ENCODE results near the gene TRIM64. TPM values are rescaled to one million over a fixed set of nuclear protein-coding genes. Genes with fewer than 3 reads are reported as not detected.
"Not testable (repeated sequence)": the region's sequence is repeated elsewhere in the genome, so short reads cannot be mapped to it uniquely, and the experiment has no call there.

Gene TRIM64, protein sequence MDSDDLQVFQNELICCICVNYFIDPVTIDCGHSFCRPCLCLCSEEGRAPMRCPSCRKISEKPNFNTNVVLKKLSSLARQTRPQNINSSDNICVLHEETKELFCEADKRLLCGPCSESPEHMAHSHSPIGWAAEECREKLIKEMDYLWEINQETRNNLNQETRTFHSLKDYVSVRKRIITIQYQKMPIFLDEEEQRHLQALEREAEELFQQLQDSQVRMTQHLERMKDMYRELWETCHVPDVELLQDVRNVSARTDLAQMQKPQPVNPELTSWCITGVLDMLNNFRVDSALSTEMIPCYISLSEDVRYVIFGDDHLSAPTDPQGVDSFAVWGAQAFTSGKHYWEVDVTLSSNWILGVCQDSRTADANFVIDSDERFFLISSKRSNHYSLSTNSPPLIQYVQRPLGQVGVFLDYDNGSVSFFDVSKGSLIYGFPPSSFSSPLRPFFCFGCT
- total RNA-seq = not detected

DNA sequence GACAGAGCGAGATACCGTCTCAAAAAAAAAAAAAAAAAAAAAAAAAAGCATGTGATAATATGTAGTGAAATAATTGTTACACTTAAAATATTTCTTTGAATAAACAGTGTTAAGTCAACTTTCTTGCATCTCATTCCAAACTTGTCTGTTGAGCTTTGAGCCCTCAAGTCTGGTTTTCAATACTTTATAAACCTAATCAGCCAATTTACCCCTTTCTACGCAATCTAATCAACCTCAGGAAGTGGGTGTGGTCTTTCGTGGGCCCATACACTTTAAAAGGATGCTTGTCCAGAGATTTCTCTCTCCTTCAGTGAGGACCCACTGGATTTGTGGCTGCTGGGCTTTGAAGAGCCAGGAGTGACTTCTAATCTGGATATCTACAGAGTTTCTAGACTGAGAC is at the start of gene TRIM64:
Gene TRIM64 (plus strand): TSS at position 301 of the 400 bp plus-strand sequence. CDS start 2,467 bp downstream, outside the sequence.
- H3K9me3 ChIP-seq; DNase-seq; H3K27ac ChIP-seq; H3K4me1 ChIP-seq; H3K4me3 ChIP-seq (replicated peaks in 1 of 3); H3K36me3 ChIP-seq; H3K27me3 ChIP-seq; intact Hi-C loops (cut with DNase I): not testable (repeated sequence)
- 90 to 94% methylated on average over 2 of the region's 4 CpGs for WGBS, 2 donors

DNA sequence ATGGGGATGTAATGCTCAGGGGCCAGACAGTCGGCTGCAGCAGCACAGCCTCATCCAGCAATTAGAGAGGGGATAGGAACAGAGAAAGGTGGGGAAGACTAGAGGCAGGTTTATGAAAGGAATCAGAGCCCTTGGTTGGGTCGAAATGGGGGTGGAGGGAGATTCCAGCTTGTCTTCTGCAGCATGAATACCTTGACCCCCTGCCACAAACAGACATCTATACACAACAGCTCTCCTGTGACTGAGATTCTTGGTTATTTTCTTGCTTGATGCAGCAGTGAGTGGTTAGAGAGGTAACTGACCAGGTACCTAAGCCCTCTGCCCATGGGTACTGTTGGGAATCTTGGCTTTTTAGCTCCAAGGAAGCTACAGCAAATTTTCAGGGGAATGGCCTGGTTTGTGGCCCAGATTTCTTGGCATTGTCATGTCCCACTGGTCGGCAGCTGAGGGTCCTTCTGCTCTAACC is 43.6 kb upstream of the TRIM64 start, which contains the start of gene TRIM49D1:
Gene TRIM49D1 (minus strand): TSS at position 51 of the 466 bp plus-strand sequence. CDS start 4,535 bp downstream, outside the sequence.
- Histone ChIP-seq H3K4me1 (no peaks in the 10 kb centered on the region), H3K9me3 (no peaks in the 10 kb centered on the region), H3K27me3 (no peaks in the 10 kb centered on the region), H3K4me3 (replicated peaks in 1 of 3) (no peak within 1 kb of the TSS), H3K36me3 (no peaks in the 10 kb centered on the region), H3K27ac (no peak within 1 kb of the TSS)
- 74 to 80% methylated on average over 3 of the region's 3 CpGs for WGBS, 2 donors
- intact Hi-C loops (cut with DNase I) = no loop called here
- TF ChIP-seq CTCF (IDR thresholded peaks at IDR 0.05) = no peak
- no peak for TF ChIP-seq POLR2A (IDR thresholded peaks at IDR 0.05)
- DNase-seq = no peak

DNA sequence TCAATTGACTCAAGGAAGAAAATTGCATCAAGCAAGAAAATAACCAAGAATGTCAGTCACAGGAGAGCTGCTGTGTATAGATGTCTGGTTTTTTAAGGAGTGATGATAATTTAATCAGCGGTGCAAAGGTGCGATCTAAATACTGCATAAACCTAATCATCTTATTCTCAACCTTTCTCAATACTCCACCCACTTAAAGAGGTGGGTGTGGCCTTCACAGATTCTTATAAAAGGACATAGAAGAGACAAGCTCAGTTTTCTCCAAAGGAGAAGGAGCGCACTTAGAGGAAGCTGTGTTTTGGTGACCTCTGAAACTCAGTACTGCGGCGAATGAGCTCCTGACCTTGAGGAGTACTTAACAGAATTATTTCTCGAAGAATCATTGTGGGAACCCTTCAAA is 42.1 kb upstream of the TRIM64 start, which contains the start of gene TRIM49D2:
Gene TRIM49D2 (plus strand): TSS at position 301 of the 400 bp plus-strand sequence. CDS start 2,698 bp downstream, outside the sequence.
- intact Hi-C loops (cut with DNase I) = not testable (repeated sequence)

GRCh38 chr11:89960833-89961232 is 5.0 kb upstream of the TRIM64 start:
- H3K4me1 ChIP-seq; intact Hi-C loops (cut with DNase I); DNase-seq; H3K27me3 ChIP-seq; H3K4me3 ChIP-seq (replicated peaks in 1 of 3); H3K9me3 ChIP-seq; H3K36me3 ChIP-seq; H3K27ac ChIP-seq: not testable (repeated sequence)
- WGBS, 2 donors = 91 to 93% methylated on average over 5 to 6 of the region's 6 CpGs

More for the DNA sequence above, 42.1 kb upstream of the TRIM64 start, which contains the start of gene TRIM49D2:
- WGBS, 2 donors = 94 to 95% methylated on average over 3 of the region's 6 CpGs
- not testable (repeated sequence) for H3K4me1 ChIP-seq; H3K27ac ChIP-seq; H3K27me3 ChIP-seq; H3K4me3 ChIP-seq (replicated peaks in 1 of 3); H3K36me3 ChIP-seq; H3K9me3 ChIP-seq; DNase-seq

Small RNAs within 50 kb of the gene (small RNA-seq; reads per million reads assigned to genes)
- not detected for gene AP004607.1

Other genes with a start within 250 kb of the TRIM64 start
- gene TRIM49, start 157.5 kb upstream of the TRIM64 start, total RNA-seq = not detected
- not detected for gene TRIM64B, start 87.5 kb upstream of the TRIM64 start, total RNA-seq
- not detected for gene TRIM49D1, start 43.8 kb upstream of the TRIM64 start, total RNA-seq
- gene TRIM49D2, start 42.0 kb upstream of the TRIM64 start, total RNA-seq = not detected
- not detected for gene TRIM49C, start 65.1 kb downstream of the TRIM64 start, total RNA-seq
- gene UBTFL1, start 119.9 kb downstream of the TRIM64 start, total RNA-seq = not detected
- 1 to 10 TPM; 1.1 to 4.3 (median 2.2) TPM for gene NAALAD2, start 168.6 kb downstream of the TRIM64 start, total RNA-seq